A673 (cell line): ENCODE data around the gene METTL26. TPM values are rescaled to one million over a fixed set of nuclear protein-coding genes. Genes with fewer than 3 reads are reported as not detected.

ENCODE experiments used
- BruUV-seq: library from RNA; stranded (reverse); fragments of 400-500 nt; replicated peaks from 2 replicates; lab custom pipeline; 2021; lab: Mats Ljungman, UMichigan
- CTCF ChIA-PET: fragments of 300-600 bp; sonication (Branson Sonifier 250); formaldehyde crosslinking; loops from one replicate; lab custom pipeline; 2022; ENCODE audit warnings: antibody characterized with exemption; lab: Charles Lee
- POLR2A ChIA-PET: fragments of 300-600 bp; sonication (Branson Sonifier 250); formaldehyde crosslinking; loops from one replicate; lab custom pipeline; 2022; ENCODE audit warnings: antibody characterized with exemption; ENCODE audit not compliant: low non-redundant PET; lab: Charles Lee
- DNase-seq: peaks from one replicate; pipeline ENCODE4 v3.0.0-alpha.2; 2015; ENCODE audit warnings: low spot score
- H3K27ac ChIP-seq: fragments of 200-600 bp; sonication (generic); 2 replicates; pipeline ENCODE4 v1.5.1; 2016; ENCODE audit warnings: mixed run types, low read depth, mild to moderate bottlenecking, mixed read lengths, antibody characterized with exemption, low read length; ENCODE audit not compliant: poor library complexity, severe bottlenecking
- H3K27me3 ChIP-seq: fragments of 200-600 bp; sonication (generic); replicated peaks from 2 replicates; pipeline ENCODE4 v1.6.1; 2017; ENCODE audit warnings: mixed run types, low read depth, mild to moderate bottlenecking, mixed read lengths, antibody characterized with exemption, low read length; ENCODE audit not compliant: insufficient read depth, poor library complexity
- H3K36me3 ChIP-seq: fragments of 200-600 bp; sonication (generic); 2 replicates; pipeline ENCODE4 v1.6.1; 2016; ENCODE audit warnings: mixed run types, mild to moderate bottlenecking, mixed read lengths, antibody characterized with exemption, low read length; ENCODE audit not compliant: insufficient read depth, poor library complexity, severe bottlenecking
- H3K4me1 ChIP-seq: fragments of 200-600 bp; sonication (generic); 2 replicates; pipeline ENCODE4 v1.6.1; 2017; ENCODE audit warnings: mixed run types, mild to moderate bottlenecking, mixed read lengths, antibody characterized with exemption, low read length; ENCODE audit not compliant: insufficient read depth, poor library complexity, severe bottlenecking
- H3K4me3 ChIP-seq: fragments of 200-600 bp; sonication (generic); 2 replicates; pipeline ENCODE4 v1.5.1; 2016; ENCODE audit warnings: low read depth, mixed run types, mild to moderate bottlenecking, mixed read lengths, low read length; ENCODE audit not compliant: poor library complexity, severe bottlenecking
- H3K9me3 ChIP-seq: fragments of 200-600 bp; sonication (generic); 2 replicates; pipeline ENCODE4 v1.6.1; 2016; ENCODE audit warnings: mixed run types, low read depth, mild to moderate bottlenecking, mixed read lengths, antibody characterized with exemption, low read length; ENCODE audit not compliant: poor library complexity, severe bottlenecking
- EZH2 ChIP-seq: fragments of 200-600 bp; sonication (generic); IDR thresholded peaks from 2 replicates; pipeline ENCODE4 v1.6.1; 2017; ENCODE audit warnings: borderline replicate concordance, low read depth, mild to moderate bottlenecking, mixed read lengths, antibody characterized with exemption, low read length; ENCODE audit not compliant: poor library complexity, severe bottlenecking
- intact Hi-C: fragments of 100-400 bp; cut with micrococcal nuclease; formaldehyde crosslinking; loops from one replicate; pipeline ENCODE4 v1.10.0; 2022; ENCODE audit not compliant: unreplicated experiment
- total RNA-seq: library from RNA; stranded (reverse); gene quantifications from 2 replicates; pipeline ENCODE4 v1.2.3, GENCODE V29; 2021
- TF ChIP-seq, protein P1 (sequence below): fragments of 300-800, 200-600 bp; sonication (generic); conservative IDR thresholded peaks from 2 replicates; pipeline ENCODE4 v1.5.1; 2017; ENCODE audit warnings: low read depth, mild to moderate bottlenecking, antibody characterized with exemption, low read length, moderate library complexity, mixed read lengths

METTL26 gene
- total RNA-seq, 1 experiment from 2014 or later, result 138 TPM

- BruUV-seq, result no TSS peak
- intact Hi-C loops, result no loop called here
- POLR2A ChIA-PET, result no interaction called here
Observed at GRCh38 chr16:675884-676564, 39.9 kb upstream of the METTL26 start.

DNA sequence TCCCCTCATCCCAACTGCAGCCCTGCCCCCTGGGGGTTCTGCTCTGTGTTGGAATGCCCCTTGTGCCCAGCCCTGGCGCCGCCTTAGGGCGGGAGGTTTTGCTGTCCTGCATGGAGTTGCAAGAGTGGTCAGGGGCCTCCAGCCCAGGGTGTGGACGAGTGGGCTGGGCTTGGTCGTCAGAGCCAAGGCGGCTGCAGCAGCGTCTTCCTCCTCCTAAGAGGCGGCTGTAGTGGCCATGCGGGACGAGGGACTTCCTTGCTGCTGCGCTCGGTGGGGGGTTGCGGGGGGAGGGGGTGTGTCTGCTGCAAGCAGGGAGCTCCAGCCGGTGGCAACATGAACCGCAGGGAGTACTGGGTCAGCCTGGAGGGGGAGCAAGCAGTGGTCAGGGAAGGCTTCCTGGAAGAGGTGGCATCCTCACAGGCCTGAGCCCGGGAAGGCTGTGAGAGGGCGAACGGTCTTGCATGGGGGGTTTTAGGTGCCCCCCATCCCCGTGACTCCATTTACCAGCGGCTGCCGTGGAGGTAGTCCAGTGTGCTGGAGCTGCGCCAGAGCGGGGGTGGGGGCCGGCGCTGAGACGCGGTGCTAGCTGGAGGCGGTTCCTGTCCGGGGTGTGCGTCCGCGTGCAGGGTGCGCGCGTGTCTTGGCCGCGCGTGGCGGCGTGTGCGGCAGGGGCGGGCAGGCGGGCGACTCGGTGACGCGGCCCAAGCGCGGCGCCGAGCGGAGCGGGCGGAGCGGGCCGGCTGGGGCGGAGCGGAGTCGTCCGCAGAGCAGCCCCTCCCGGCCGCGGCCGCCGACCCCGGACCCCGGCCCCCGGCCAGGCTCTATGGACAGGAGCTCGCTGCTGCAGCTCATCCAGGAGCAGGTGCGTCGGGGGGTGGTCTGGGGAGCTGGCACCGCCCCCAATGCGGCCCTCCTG lies 39.1 kb upstream of the METTL26 start, which contains the start of gene RHBDL1:
RHBDL1 (plus strand) TSS at position 704 of the 916 bp plus-strand sequence; CDS start at position 824, 120 bp downstream.
- intact Hi-C loops, result no loop called here
- CTCF ChIA-PET, result interaction anchor here (0.6 kb wide), 1 partner anchor 174 kb away, joined by 9 read pairs; no protein-coding TSS in a partner anchor
- Histone ChIP-seq H3K4me3 (peak within 1 kb of the TSS; percentile 43), H3K4me1 (peaks cover 16% of the 10 kb centered on the region), H3K27ac (no peak within 1 kb of the TSS), H3K27me3 (no peaks in the 10 kb centered on the region), H3K9me3 (no peaks in the 10 kb centered on the region), H3K36me3 (peaks cover 34% of the 10 kb centered on the region)
- TF ChIP-seq, protein P1, sequence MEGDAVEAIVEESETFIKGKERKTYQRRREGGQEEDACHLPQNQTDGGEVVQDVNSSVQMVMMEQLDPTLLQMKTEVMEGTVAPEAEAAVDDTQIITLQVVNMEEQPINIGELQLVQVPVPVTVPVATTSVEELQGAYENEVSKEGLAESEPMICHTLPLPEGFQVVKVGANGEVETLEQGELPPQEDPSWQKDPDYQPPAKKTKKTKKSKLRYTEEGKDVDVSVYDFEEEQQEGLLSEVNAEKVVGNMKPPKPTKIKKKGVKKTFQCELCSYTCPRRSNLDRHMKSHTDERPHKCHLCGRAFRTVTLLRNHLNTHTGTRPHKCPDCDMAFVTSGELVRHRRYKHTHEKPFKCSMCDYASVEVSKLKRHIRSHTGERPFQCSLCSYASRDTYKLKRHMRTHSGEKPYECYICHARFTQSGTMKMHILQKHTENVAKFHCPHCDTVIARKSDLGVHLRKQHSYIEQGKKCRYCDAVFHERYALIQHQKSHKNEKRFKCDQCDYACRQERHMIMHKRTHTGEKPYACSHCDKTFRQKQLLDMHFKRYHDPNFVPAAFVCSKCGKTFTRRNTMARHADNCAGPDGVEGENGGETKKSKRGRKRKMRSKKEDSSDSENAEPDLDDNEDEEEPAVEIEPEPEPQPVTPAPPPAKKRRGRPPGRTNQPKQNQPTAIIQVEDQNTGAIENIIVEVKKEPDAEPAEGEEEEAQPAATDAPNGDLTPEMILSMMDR, result no peak
- no peak for TF ChIP-seq EZH2
- no TSS peak for BruUV-seq
- POLR2A ChIA-PET, result no interaction called here
- DNase-seq, result peak; percentile 69

More at GRCh38 chr16:675884-676564, 39.9 kb upstream of the METTL26 start:
- Histone ChIP-seq H3K27ac (no peak overlapping the region), H3K27me3 (no peaks in the 10 kb centered on the region), H3K36me3 (peaks cover 26% of the 10 kb centered on the region), H3K4me1 (peaks cover 18% of the 10 kb centered on the region), H3K4me3 (peak overlapping the region; percentile 43), H3K9me3 (no peaks in the 10 kb centered on the region)
- no peak for DNase-seq
- no peak for TF ChIP-seq EZH2
- TF ChIP-seq, protein P1, result no peak
- CTCF ChIA-PET, result interaction anchor here (0.6 kb wide), 1 partner anchor 64 kb away, joined by 5 read pairs; no protein-coding TSS in a partner anchor

- POLR2A ChIA-PET, result no interaction called here
- Histone ChIP-seq H3K4me3 (no peak overlapping the region), H3K4me1 (peaks cover 13% of the 10 kb centered on the region), H3K9me3 (no peaks in the 10 kb centered on the region), H3K27me3 (no peaks in the 10 kb centered on the region), H3K27ac (no peak overlapping the region), H3K36me3 (peaks cover 43% of the 10 kb centered on the region)
- BruUV-seq, result no TSS peak
- CTCF ChIA-PET, result no interaction called here
- DNase-seq, result no peak
- TF ChIP-seq, protein P1, result no peak
- TF ChIP-seq EZH2, result no peak
- intact Hi-C loops, result no loop called here
Observed at GRCh38 chr16:674214-674881, 38.2 kb upstream of the METTL26 start.
